ENCODE results near the gene SLC28A1.
"Not testable (repeated sequence)": the region's sequence is repeated elsewhere in the genome, so short reads cannot be mapped to it uniquely, and the experiment has no call there.

Gene SLC28A1

GRCh38 chr15:84973492-84974460, 89.3 kb downstream of the SLC28A1 start:
- DNase-seq, result no peak

GRCh38 chr15:84975871-84976351, 91.4 kb downstream of the SLC28A1 start:
- no peak for DNase-seq

- no peak for DNase-seq
These were observed 92.4 kb downstream of the SLC28A1 start for GRCh38 chr15:84976746-84977345.

DNA sequence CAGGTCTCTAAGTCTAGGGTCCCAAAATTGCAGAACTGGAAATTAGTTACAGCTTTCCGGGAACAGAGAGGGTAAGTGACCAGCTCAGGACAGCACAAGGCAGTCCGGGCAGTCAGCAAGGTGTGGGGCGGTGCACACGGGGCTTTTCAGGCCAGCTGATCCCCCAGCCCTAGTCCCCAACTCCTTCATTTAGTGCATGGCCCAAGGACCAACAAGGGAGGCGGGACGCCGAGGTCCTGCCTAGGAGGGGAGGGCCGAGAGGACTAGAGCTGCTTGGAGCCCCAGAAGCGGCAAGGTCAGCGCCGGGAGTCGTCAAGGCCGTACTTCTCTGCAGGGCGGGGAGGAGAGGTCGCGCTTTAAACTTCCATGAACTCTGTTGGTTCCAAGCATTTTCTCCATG, 95.2 kb downstream of the SLC28A1 start:
- DNase-seq, result no peak

DNA sequence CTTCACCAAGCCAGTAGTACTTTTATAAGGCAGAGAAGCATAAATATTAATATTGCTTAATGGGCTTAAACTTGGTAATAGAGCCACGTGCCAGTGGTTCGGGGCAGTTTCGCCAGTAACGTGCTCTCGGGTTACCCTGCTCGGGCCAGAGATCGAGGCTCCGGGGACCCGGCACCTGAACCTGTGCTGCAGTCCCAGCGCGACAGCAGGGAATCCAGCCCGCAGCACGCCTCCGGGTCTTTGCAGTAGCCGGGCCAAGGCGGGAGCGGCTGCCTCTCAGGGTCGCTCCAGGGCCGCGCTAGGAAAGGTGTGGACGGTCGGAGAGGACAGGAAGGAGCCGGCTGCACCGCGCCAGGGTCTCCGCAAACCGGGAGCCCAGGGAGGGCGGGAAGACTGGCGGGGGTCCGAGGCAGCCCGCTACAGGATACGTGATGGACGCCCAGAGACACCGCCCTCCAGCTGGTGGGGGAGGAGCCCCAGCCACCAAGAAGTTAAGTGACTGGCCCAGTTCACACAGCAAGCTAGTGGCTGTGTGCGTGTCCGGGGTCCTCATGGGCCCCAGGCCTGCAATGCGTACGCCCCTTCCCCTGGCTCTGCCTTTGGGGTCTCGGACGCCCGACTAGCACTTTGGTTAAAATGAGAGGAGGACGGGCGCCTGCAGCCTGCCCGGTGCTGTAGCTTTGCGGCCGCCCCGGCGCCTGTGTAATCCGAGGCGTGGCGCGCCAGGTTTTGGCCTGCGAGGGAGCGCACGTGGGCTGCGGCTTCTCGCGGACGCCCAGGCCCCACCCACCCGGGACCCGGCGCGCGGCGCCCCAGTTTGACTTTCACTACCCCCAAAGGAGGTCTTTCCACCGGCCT, 96.0 kb downstream of the SLC28A1 start:
- peak; percentile 81 to 83 for DNase-seq

DNA sequence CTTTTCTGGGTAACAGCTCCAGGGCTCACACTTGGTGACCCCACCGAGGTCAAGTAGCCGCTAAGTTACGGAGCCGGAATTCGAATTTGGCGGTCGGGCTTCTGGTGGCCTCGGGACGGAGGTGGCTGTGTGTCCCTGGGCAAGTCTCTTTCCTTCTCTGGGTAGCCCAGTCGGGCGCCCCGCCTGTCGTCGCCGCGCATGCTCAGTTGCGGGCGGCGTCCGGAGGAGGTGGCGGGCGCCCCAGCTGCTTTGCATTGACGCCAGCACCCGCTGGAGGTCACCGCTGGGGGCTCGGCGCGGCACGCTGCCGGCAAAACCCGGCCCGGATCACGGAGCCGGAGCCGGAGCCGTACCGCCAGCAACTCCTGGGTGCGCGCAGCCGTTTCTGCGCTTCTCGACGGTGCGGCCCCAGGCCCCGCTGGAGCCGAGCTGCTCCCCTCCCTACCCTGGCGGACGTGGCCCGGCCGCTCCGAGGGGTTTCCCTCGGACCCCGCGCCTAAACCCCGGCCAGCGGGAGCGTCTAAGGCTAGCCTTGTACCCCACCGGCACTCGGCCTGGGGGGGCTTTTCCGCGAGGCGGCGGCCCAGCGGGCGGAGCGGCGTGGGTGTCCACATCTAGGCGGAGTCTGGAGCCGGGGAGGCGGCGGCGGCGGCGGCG, 96.7 kb downstream of the SLC28A1 start:
- DNase-seq, result peak; percentile 83 to 86

GRCh38 chr15:84981711-84982300, 97.3 kb downstream of the SLC28A1 start, which contains the start of gene PDE8A:
Gene PDE8A (plus strand): TSS chr15:84981856. CDS start chr15:84982163, 307 bp downstream.
- DNase-seq, result no peak

GRCh38 chr15:84982301-84982920, 97.9 kb downstream of the SLC28A1 start:
- peak in 1 of 2 experiments; percentile 29 for DNase-seq

DNA sequence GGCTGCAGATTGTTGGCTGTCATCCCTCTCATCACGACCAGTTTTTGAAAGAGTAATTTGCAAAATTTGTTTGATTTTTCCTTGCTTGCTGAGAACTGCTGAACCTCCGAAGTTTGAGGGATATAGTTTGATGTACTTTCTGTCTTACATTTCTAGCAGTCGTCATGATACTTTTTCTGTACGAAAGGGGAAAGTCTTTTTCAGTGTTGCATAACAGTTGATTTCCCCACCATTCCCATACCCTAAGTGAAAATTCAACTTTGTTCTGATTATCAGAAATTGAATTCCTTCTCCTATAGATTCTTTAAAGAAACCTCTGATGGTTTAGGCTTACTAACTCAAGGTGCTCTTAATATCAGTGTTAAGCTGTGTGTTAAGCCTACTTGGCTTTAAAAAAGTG, 98.8 kb downstream of the SLC28A1 start:
- no peak for DNase-seq

DNA sequence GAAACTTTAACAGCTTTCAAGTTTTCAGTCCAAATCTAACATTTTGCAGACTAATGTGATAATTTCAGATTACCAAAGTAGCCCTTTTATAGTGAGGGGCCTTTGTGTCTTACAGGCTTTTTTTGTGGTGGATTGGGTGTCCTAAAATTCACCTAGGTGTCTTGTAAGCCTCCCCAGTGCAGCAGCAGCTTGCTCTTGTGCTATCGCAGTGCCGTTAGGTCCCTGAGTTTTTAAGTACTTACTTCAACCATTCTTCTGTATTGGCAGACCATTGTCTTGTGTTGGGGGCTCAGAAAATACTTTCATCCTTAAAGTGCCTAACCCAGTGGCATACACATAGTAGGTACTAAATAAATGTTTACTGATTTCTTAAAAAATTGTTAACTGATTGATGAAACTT, 99.2 kb downstream of the SLC28A1 start:
- DNase-seq, result no peak

DNA sequence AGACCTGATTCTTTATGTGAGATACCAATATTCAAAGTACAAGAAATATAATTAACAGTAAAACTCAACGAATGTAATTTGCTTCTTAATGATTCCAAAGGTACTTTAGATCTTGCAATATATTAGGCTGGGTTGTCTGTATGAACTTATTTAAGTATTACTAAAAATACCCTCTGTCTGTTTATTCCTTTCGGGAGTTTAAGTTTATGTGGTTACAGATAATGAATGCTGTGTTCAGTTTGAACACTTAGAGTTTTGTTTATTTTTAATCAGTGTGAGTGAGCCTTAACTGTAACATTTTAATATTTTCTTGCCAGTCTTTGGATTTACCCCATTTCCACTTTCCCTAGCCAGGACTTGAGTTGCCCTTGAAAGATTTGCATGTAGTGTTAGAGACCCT, 100.7 kb downstream of the SLC28A1 start:
- no peak for DNase-seq

- not testable (repeated sequence) for DNase-seq
These were observed 102.9 kb downstream of the SLC28A1 start for GRCh38 chr15:84987351-84987750.

DNA sequence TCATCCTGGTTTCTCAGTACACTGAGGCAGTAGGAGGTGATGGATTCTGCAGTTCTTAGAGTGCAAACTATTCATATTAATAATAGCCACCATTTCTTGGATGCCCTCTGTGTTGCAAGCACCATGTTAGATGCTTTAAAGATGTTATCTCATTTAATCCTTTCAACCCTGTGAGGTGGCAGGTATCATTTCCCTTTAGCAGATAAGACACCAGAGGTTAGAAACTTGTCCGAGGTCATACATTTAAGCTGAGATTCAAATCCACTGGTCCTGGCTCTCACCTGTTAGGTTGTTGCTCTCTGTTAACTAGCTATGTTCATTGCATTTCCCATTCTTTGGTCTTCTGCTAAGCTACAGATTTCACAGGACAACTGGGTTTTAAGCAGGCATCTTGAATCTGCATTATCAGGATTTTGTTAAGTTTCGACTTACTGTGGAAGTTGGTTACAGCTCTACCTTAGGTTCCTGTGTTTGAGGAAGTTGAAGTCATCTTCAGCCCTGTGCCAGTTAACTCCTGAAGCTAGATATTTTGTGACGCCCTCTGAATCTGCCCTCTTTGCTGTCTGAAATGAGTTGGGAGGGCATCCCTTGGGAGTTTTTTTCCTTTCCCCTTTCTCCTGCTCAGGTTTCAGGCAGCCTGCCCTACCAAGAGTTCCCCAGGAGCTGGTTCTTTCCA, 103.6 kb downstream of the SLC28A1 start:
- no peak for DNase-seq

DNA sequence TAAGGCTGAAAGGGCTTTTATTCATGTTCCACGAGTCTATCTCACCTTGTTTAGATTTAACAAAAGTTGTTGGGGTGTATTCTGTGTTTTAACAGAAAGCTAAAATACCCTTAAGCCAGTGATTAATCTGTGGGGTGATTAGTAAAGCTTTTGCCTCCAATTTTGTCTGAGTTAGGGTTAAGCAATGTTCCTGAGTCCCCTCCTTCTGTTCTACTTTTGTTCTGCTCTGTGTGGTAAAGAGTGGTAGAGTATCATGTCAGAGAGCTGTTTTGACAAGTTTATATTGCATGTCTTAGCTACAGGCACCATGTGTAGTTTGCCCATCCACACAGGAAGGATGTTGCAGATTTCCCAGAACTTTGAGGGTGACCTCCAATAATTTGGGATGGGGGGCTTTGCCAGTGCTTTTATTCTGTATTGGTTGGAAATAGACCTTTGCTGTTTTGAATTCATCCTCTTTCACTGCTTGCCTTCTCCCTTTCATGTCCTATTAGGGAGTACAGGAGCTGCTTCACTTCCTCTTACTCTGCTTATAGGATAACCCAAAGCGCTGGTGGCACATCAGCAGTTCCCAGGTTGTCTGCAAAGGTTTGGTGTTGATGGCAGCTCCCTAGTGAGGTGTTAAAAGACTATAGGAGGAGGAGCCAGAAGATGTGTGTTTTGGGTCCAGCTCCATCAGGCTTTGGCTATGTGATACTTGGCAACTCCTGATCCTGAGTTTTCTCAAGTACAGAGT, 104.6 kb downstream of the SLC28A1 start:
- DNase-seq, result no peak

GRCh38 chr15:84990507-84990906, 106.0 kb downstream of the SLC28A1 start:
- no peak for DNase-seq

DNA sequence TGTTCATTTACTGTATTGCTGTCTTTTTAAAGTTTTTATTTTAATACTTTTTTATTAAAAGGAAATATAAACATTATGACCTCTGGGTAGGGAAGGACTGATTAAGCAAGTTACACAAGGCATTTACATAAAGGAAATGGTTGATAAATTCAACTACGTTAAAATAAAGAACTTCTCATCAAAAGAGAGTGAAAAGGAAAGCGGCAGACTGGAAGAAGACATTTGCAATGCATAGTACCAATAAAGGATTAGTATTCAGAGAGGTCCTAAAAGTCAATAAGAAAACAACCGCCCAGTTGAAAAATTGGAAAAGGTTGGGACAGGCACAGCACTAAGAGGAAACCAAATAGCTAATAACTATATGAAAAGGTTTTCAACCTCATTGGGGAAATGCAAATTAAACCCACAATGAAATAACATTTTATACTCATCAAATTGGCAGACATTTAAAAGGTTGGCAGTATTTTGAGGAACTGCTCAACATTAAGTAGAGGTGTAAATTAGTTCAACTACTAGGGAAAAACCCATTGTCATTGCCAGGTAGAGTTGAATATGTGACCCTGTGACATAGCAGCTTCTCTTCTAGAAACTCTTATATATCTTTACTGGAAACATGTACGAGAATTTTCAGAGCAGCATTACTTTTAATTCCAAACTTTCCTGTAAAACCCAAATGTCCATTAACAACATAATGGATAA, 106.7 kb downstream of the SLC28A1 start:
- DNase-seq, result no peak

- DNase-seq, result no peak
These were observed 107.9 kb downstream of the SLC28A1 start for GRCh38 chr15:84992157-84992944.
